Measurements from ENCODE around the gene ANKH.

- TF ChIP-seq TAF1 (IDR thresholded peaks at IDR 0.05; ENCODE audit: low read depth) (no peak), EZH2 (IDR thresholded peaks at IDR 0.05; ENCODE audit: borderline replicate concordance, insufficient read depth, low read length, poor library complexity, severe bottlenecking) (no peak), REST (IDR thresholded peaks at IDR 0.05; ENCODE audit: borderline replicate concordance) (no peak), RAD21 (conservative IDR thresholded peaks at IDR 0.05) (no peak), EP300 (conservative IDR thresholded peaks at IDR 0.05; ENCODE audit: poor library complexity, severe bottlenecking) (no peak)
- TF ChIP-seq, protein P1, sequence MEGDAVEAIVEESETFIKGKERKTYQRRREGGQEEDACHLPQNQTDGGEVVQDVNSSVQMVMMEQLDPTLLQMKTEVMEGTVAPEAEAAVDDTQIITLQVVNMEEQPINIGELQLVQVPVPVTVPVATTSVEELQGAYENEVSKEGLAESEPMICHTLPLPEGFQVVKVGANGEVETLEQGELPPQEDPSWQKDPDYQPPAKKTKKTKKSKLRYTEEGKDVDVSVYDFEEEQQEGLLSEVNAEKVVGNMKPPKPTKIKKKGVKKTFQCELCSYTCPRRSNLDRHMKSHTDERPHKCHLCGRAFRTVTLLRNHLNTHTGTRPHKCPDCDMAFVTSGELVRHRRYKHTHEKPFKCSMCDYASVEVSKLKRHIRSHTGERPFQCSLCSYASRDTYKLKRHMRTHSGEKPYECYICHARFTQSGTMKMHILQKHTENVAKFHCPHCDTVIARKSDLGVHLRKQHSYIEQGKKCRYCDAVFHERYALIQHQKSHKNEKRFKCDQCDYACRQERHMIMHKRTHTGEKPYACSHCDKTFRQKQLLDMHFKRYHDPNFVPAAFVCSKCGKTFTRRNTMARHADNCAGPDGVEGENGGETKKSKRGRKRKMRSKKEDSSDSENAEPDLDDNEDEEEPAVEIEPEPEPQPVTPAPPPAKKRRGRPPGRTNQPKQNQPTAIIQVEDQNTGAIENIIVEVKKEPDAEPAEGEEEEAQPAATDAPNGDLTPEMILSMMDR (IDR thresholded peaks at IDR 0.05; ENCODE audit: poor library complexity, severe bottlenecking), result no peak
Measured at GRCh38 chr5:14909369-14909768, 37.8 kb upstream of the ANKH start.

All from neural cell (in vitro differentiated cells).